IPS-15b (cell line): ENCODE measurements around the gene TMEM176A.

Experiments used
- H3K27me3 ChIP-seq: one replicate; pipeline ENCODE4 v1.6.1; 2013; ENCODE audit warnings: low read length; ENCODE audit not compliant: control insufficient read depth, insufficient read depth
- H3K36me3 ChIP-seq: one replicate; pipeline ENCODE4 v1.6.1; 2013; ENCODE audit warnings: low read length; ENCODE audit not compliant: control insufficient read depth, insufficient read depth
- H3K4me1 ChIP-seq: one replicate; pipeline ENCODE4 v1.6.1; 2013; ENCODE audit warnings: mild to moderate bottlenecking, low read length; ENCODE audit not compliant: control insufficient read depth, insufficient read depth
- H3K4me3 ChIP-seq: one replicate; pipeline ENCODE4 v1.5.1; 2013; ENCODE audit warnings: low read depth, low read length
- H3K9ac ChIP-seq: one replicate; pipeline ENCODE4 v1.6.1; 2013; ENCODE audit warnings: low read depth, mild to moderate bottlenecking, low read length
- H3K9me3 ChIP-seq: one replicate; pipeline ENCODE4 v1.6.1; 2013; ENCODE audit warnings: mild to moderate bottlenecking, low read length; ENCODE audit not compliant: control insufficient read depth, insufficient read depth

TMEM176A gene, protein sequence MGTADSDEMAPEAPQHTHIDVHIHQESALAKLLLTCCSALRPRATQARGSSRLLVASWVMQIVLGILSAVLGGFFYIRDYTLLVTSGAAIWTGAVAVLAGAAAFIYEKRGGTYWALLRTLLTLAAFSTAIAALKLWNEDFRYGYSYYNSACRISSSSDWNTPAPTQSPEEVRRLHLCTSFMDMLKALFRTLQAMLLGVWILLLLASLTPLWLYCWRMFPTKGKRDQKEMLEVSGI

GRCh38 chr7:150800581-150801241, at the start of gene TMEM176A:
Gene TMEM176A (plus strand): TSS chr7:150800769. CDS start chr7:150801551, 782 bp downstream.
- Histone ChIP-seq H3K9me3 (no peaks in the 10 kb centered on the region), H3K9ac (no peak within 1 kb of the TSS), H3K36me3 (no peaks in the 10 kb centered on the region), H3K4me3 (peak within 1 kb of the TSS; percentile 65), H3K27me3 (peaks cover 57% of the 10 kb centered on the region), H3K4me1 (no peaks in the 10 kb centered on the region)

GRCh38 chr7:150751702-150752101, 48.9 kb upstream of the TMEM176A start:
- Histone ChIP-seq H3K27me3 (peaks cover 60% of the 10 kb centered on the region), H3K4me1 (no peaks in the 10 kb centered on the region), H3K9ac (no peak overlapping the region), H3K36me3 (no peaks in the 10 kb centered on the region), H3K4me3 (no peak overlapping the region), H3K9me3 (no peaks in the 10 kb centered on the region)

DNA sequence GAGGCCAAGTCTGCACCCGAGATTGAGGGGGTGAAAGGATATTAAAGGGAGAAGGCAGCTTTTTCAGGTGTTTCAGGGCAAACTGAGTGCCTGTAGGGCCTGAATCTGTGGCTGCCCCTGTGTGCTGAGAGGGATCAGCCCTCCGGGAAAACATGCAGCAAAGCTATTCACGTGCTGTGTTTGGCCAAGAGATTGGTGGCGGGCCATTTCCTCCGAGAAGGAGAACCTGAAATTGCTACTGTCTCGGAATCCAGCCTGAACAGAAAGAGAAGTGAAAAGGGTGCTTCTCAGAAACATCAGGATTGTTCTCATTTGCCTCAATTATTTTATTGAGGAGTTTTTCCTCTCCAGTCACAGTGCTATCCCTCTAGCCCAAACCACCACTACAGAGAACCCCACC, 47.3 kb upstream of the TMEM176A start:
- Histone ChIP-seq H3K9me3 (no peaks in the 10 kb centered on the region), H3K27me3 (peaks cover 45% of the 10 kb centered on the region), H3K4me1 (no peaks in the 10 kb centered on the region), H3K4me3 (no peak overlapping the region), H3K9ac (no peak overlapping the region), H3K36me3 (no peaks in the 10 kb centered on the region)

DNA sequence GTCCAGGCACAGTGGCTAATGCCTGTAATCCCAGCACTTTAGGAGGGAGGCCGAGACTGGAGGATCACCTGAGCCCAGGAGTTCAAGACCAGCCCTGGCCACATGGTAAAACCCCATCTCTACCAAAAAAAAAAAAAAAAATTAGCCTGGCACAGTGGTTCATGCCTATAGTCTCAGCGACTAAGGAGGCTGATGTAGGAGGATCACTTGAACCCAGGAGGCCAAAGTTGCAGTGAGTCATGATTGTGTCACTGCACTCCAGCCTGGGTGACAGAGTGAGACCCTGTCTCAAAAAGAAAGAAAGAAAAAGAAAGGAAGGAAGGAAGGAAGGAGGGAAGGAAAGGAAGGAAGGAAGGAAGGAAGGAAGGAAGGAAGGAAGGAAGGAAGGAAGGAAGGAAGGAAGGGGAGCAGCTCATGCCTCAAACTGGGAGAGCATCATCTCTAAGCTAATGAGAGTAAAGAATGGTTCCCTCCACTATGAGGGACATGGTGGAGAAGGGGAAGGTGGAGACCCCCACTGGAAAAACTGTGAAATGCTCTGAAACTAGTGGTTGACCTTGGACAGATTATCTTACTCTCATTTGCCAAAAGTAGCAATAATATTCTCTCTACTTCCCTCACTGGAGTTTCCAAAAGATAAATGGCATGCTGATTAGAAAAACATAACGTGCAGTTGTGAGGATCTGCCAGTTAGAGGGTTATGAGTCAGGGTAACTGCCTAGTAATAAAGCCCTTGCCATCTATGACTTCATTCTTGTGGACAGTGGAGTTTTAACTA, 46.6 kb upstream of the TMEM176A start:
- H3K27me3 ChIP-seq = peaks cover 37% of the 10 kb centered on the region
- no peaks in the 10 kb centered on the region for H3K36me3 ChIP-seq
- H3K4me1 ChIP-seq = no peaks in the 10 kb centered on the region
- H3K4me3 ChIP-seq = no peak overlapping the region
- no peak overlapping the region for H3K9ac ChIP-seq
- no peaks in the 10 kb centered on the region for H3K9me3 ChIP-seq

DNA sequence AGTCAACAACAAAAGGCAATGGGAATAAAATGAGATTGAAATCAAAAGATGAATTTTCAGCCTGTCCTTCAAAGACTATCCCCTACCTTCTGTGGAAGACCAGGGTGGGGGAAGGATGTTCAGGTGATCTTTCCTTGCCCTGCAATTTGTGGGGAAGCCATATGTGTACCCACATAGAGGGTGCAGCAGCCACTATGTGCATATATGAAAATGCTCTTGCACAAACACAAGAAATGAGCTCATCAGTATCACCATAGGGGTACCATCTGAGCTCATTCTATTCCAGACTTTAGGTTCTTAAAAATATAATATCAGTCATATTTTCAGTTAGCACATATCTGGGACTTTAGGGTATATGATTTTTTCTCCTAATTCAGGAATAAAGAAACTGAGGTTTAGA, 45.6 kb upstream of the TMEM176A start:
- Histone ChIP-seq H3K4me1 (no peaks in the 10 kb centered on the region), H3K36me3 (no peaks in the 10 kb centered on the region), H3K27me3 (peaks cover 28% of the 10 kb centered on the region), H3K4me3 (no peak overlapping the region), H3K9me3 (no peaks in the 10 kb centered on the region), H3K9ac (no peak overlapping the region)

GRCh38 chr7:150755473-150756099, 45.0 kb upstream of the TMEM176A start:
- Histone ChIP-seq H3K9me3 (no peaks in the 10 kb centered on the region), H3K4me3 (no peak overlapping the region), H3K27me3 (peaks cover 23% of the 10 kb centered on the region), H3K4me1 (no peaks in the 10 kb centered on the region), H3K9ac (no peak overlapping the region), H3K36me3 (no peaks in the 10 kb centered on the region)

GRCh38 chr7:150756166-150756565, 44.4 kb upstream of the TMEM176A start:
- Histone ChIP-seq H3K9me3 (no peaks in the 10 kb centered on the region), H3K27me3 (peaks cover 20% of the 10 kb centered on the region), H3K4me1 (no peaks in the 10 kb centered on the region), H3K9ac (no peak overlapping the region), H3K36me3 (no peaks in the 10 kb centered on the region), H3K4me3 (no peak overlapping the region)

DNA sequence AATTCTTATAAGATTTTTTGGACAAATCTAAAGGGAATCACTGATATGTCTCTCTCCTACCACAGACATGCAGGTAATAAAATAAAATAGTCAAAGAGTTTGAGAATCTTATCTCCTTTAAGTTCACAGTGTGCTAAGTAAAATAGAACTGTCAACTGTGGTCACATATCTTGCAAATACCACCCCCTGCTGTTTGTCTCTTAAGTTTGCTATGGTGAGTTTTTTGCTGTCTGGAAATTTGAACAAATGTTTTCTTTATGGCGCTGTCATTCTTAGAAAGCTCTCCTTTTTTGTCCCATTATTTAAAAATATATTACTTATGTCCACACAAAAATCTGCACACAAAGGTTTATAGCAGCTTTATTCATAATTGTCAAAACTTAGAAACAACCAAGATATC, 43.7 kb upstream of the TMEM176A start:
- Histone ChIP-seq H3K9ac (no peak overlapping the region), H3K4me3 (no peak overlapping the region), H3K4me1 (no peaks in the 10 kb centered on the region), H3K27me3 (peaks cover 16% of the 10 kb centered on the region), H3K9me3 (no peaks in the 10 kb centered on the region), H3K36me3 (no peaks in the 10 kb centered on the region)

DNA sequence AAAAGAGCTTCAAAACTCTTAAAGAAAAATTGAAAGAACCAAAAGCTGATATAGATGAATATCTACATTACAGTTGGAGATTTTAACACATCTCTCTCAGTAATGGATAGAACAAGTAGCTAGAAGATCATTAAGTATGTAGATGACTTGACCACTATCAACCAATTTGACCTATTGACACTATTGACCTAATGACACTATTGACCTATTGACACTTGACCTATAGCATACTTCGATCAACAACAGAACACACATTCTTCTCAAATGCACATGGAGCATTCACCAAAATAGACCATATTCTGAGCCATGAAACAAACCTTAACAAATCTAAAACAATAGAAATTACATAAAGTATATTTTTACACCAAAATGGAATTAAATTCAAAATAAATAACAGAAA, 41.1 kb upstream of the TMEM176A start:
- H3K4me3 ChIP-seq = no peak overlapping the region

GRCh38 chr7:150766334-150766709, 34.2 kb upstream of the TMEM176A start:
- Histone ChIP-seq H3K36me3 (no peaks in the 10 kb centered on the region), H3K4me1 (no peaks in the 10 kb centered on the region), H3K27me3 (no peaks in the 10 kb centered on the region), H3K9ac (no peak overlapping the region), H3K4me3 (no peak overlapping the region), H3K9me3 (no peaks in the 10 kb centered on the region)

More for the DNA sequence above, 41.1 kb upstream of the TMEM176A start:
- Histone ChIP-seq H3K9ac (no peak overlapping the region), H3K27me3 (peaks cover 3% of the 10 kb centered on the region), H3K4me1 (no peaks in the 10 kb centered on the region), H3K9me3 (no peaks in the 10 kb centered on the region), H3K36me3 (no peaks in the 10 kb centered on the region)

GRCh38 chr7:150769768-150770167, 30.8 kb upstream of the TMEM176A start:
- Histone ChIP-seq H3K4me3 (no peak overlapping the region), H3K9ac (no peak overlapping the region), H3K9me3 (no peaks in the 10 kb centered on the region), H3K4me1 (no peaks in the 10 kb centered on the region), H3K36me3 (no peaks in the 10 kb centered on the region), H3K27me3 (no peaks in the 10 kb centered on the region)
